Astrocyte (in vitro differentiated cells and primary cell): ENCODE data around the gene TYMS. TPM values are rescaled to one million over a fixed set of nuclear protein-coding genes. Genes with fewer than 3 reads are reported as not detected.

Experiments used
- DNase-seq: peaks from one replicate; pipeline ENCODE4 v3.0.0-alpha.2; 2010; ENCODE audit warnings: low read depth
- FAIRE-seq: peaks from 2 replicates; lab custom pipeline; 2011; peaks lifted over from hg19 to GRCh38; lab: Jason Lieb, UNC
- H2AFZ ChIP-seq: 2 replicates; pipeline ENCODE4 v1.6.0; 2012; ENCODE audit warnings: low read depth, low read length, inconsistent platforms
- H3K27ac ChIP-seq: 2 replicates; pipeline ENCODE4 v1.5.1; 2011; ENCODE audit warnings: low read depth, low read length, inconsistent platforms
- H3K27me3 ChIP-seq: 2 replicates; pipeline ENCODE4 v1.6.0; 2011; ENCODE audit warnings: low read length, inconsistent platforms; ENCODE audit not compliant: insufficient read depth
- H3K36me3 ChIP-seq: 2 replicates; pipeline ENCODE4 v1.5.1; 2011; ENCODE audit warnings: low read length, inconsistent platforms; ENCODE audit not compliant: insufficient read depth
- H3K4me1 ChIP-seq: 2 replicates; pipeline ENCODE4 v1.5.1; 2011; ENCODE audit warnings: low read length, inconsistent platforms; ENCODE audit not compliant: insufficient read depth
- H3K4me2 ChIP-seq: 2 replicates; pipeline ENCODE4 v1.6.0; 2012; ENCODE audit warnings: low read length, inconsistent platforms
- H3K4me3 ChIP-seq: 2 replicates; pipeline ENCODE4 v1.5.1; 2011; ENCODE audit warnings: low read depth, mild to moderate bottlenecking, low read length, inconsistent platforms; ENCODE audit not compliant: insufficient read depth
- H3K79me2 ChIP-seq: 2 replicates; pipeline ENCODE4 v1.6.0; 2012; ENCODE audit warnings: mild to moderate bottlenecking, low read length, inconsistent platforms; ENCODE audit not compliant: insufficient read depth
- H3K9ac ChIP-seq: 2 replicates; pipeline ENCODE4 v1.6.0; 2012; ENCODE audit warnings: mild to moderate bottlenecking, low read length, inconsistent platforms
- H3K9me3 ChIP-seq: 2 replicates; pipeline ENCODE4 v1.5.1; 2012; ENCODE audit warnings: low read depth, mild to moderate bottlenecking, low read length, inconsistent platforms; ENCODE audit not compliant: insufficient read depth
- H4K20me1 ChIP-seq: 2 replicates; pipeline ENCODE4 v1.6.0; 2012; ENCODE audit warnings: low read length, inconsistent platforms; ENCODE audit not compliant: insufficient read depth
- H3K27ac Mint-ChIP-seq: one replicate; pipeline ENCODE4 v1.8.0; 2021; ENCODE audit warnings: mild to moderate bottlenecking, mixed read lengths; ENCODE audit not compliant: unreplicated experiment
- H3K27me3 Mint-ChIP-seq: one replicate; pipeline ENCODE4 v1.8.0; 2021; ENCODE audit warnings: low read depth, mixed read lengths; ENCODE audit not compliant: unreplicated experiment
- H3K36me3 Mint-ChIP-seq: one replicate; pipeline ENCODE4 v1.8.0; 2021; ENCODE audit warnings: low read depth, mixed read lengths; ENCODE audit not compliant: unreplicated experiment
- H3K4me1 Mint-ChIP-seq: one replicate; pipeline ENCODE4 v1.8.0; 2021; ENCODE audit warnings: low read depth, mixed read lengths; ENCODE audit not compliant: unreplicated experiment
- H3K4me3 Mint-ChIP-seq: one replicate; pipeline ENCODE4 v1.8.0; 2021; ENCODE audit warnings: mild to moderate bottlenecking, moderate library complexity, mixed read lengths; ENCODE audit not compliant: unreplicated experiment
- H3K9me3 Mint-ChIP-seq: one replicate; pipeline ENCODE4 v1.8.0; 2021; ENCODE audit warnings: mild to moderate bottlenecking, mixed read lengths; ENCODE audit not compliant: unreplicated experiment
- EZH2 ChIP-seq: IDR thresholded peaks from 2 replicates; pipeline ENCODE4 v1.6.1; 2012; ENCODE audit warnings: mild to moderate bottlenecking, low read length, inconsistent platforms; ENCODE audit not compliant: insufficient read depth
- total RNA-seq: library from RNA; stranded (reverse); gene quantifications from 2 replicates; pipeline ENCODE4 v1.2.1, GENCODE V29; 2021
- TF ChIP-seq, protein P1 (sequence below): IDR thresholded peaks from 2 replicates; pipeline ENCODE4 v1.5.1; 2011; ENCODE audit warnings: low read depth, mild to moderate bottlenecking, inconsistent platforms, low read length, moderate library complexity; ENCODE audit not compliant: insufficient read depth

The TYMS gene
- total RNA-seq, 1 donor from 2014 or later: 38.7 TPM

DNA sequence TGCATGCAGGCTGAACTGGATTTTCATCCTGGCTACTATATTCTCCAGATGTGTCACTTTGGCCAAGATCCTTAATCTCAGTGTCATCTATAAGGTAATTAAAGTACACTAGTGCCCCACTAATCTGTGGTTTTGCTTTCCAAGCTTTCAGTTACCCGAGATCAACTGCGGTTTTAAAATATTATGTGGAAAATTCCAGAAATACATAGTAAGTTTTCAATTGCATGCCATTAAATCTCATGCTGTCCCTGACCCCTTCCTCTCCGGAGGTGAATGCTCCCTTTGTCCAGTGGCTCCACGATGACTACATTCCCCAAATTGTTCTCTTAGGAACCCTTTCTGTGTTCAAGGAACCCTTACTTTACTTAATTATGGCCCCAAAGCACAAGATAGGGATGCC lies 5.3 kb upstream of the TYMS start:
- Histone ChIP-seq H3K36me3 (no peaks in the 10 kb centered on the region), H3K4me3 (no peak overlapping the region), H3K4me2 (no peak overlapping the region), H3K4me1 (no peaks in the 10 kb centered on the region), H3K9me3 (no peaks in the 10 kb centered on the region), H3K27me3 (no peaks in the 10 kb centered on the region), H4K20me1 (no peaks in the 10 kb centered on the region), H3K27ac (no peak overlapping the region), H2AFZ (no peak overlapping the region), H3K9ac (no peak overlapping the region), H3K79me2 (no peaks in the 10 kb centered on the region)
- Mint-ChIP-seq H3K4me3 (no peak overlapping the region), H3K36me3 (peaks cover 4% of the 10 kb centered on the region), H3K27ac (no peak overlapping the region), H3K27me3 (no peaks in the 10 kb centered on the region), H3K4me1 (no peaks in the 10 kb centered on the region), H3K9me3 (peaks cover 1% of the 10 kb centered on the region)
- TF ChIP-seq, protein P1, sequence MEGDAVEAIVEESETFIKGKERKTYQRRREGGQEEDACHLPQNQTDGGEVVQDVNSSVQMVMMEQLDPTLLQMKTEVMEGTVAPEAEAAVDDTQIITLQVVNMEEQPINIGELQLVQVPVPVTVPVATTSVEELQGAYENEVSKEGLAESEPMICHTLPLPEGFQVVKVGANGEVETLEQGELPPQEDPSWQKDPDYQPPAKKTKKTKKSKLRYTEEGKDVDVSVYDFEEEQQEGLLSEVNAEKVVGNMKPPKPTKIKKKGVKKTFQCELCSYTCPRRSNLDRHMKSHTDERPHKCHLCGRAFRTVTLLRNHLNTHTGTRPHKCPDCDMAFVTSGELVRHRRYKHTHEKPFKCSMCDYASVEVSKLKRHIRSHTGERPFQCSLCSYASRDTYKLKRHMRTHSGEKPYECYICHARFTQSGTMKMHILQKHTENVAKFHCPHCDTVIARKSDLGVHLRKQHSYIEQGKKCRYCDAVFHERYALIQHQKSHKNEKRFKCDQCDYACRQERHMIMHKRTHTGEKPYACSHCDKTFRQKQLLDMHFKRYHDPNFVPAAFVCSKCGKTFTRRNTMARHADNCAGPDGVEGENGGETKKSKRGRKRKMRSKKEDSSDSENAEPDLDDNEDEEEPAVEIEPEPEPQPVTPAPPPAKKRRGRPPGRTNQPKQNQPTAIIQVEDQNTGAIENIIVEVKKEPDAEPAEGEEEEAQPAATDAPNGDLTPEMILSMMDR: no peak
- no peak for TF ChIP-seq EZH2
- no peak for DNase-seq
- no peak for FAIRE-seq

DNA sequence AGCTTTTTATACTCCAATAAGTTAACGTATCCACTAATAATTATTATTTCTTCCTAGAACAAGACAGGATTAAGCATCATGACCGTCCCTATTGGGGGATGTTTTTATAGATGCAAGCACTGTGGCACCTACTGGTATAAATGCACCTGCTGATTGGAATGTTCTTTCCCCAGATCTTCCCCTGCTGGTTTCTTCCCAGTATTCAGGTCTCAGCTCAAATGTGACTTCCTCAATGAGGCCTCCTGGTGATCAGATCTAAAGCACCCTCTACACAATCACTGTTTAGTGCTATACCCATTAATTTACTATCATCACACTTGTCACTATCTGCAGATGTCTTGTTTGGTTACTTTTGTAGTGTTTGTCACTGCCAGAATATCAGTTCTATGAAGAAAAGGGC lies 3.9 kb upstream of the TYMS start:
- H3K9me3 Mint-ChIP-seq: no peaks in the 10 kb centered on the region
- Histone ChIP-seq H3K9me3 (no peaks in the 10 kb centered on the region), H3K4me3 (no peak overlapping the region), H2AFZ (no peak overlapping the region), H3K9ac (no peak overlapping the region), H3K27me3 (no peaks in the 10 kb centered on the region), H3K79me2 (peaks cover 5% of the 10 kb centered on the region), H3K36me3 (no peaks in the 10 kb centered on the region), H4K20me1 (no peaks in the 10 kb centered on the region), H3K4me2 (no peak overlapping the region), H3K4me1 (peaks cover under 1% of the 10 kb centered on the region), H3K27ac (no peak overlapping the region)
- no peaks in the 10 kb centered on the region for H3K27me3 Mint-ChIP-seq
- no peak overlapping the region for H3K27ac Mint-ChIP-seq
- H3K36me3 Mint-ChIP-seq: peaks cover 4% of the 10 kb centered on the region
- peaks cover 2% of the 10 kb centered on the region for H3K4me1 Mint-ChIP-seq
- no peak overlapping the region for H3K4me3 Mint-ChIP-seq
- no peak for TF ChIP-seq EZH2
- TF ChIP-seq, protein P1: no peak
- no peak for DNase-seq
- no peak for FAIRE-seq

DNA sequence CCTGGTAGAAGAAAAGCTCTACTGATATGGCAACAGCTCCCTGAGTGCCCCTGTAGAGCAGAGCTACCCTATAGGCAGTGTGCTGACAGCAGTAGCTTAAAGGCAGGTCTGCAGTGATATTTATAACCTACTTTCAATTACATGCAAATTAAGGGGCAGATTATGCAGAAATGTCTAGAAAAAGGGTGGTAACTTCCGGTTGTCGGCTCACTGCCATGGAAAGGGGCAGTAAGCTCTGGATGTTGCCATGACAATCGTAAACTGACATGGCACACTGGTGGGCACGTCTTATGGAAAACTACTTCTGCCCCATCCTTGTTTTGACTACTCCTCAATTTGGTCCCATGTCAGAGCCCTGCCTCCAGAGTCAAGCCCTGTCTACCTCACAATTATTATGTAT lies 2.9 kb upstream of the TYMS start:
- Histone ChIP-seq H3K36me3 (no peaks in the 10 kb centered on the region), H3K4me1 (peaks cover 4% of the 10 kb centered on the region), H3K27ac (no peak overlapping the region), H3K79me2 (peaks cover 15% of the 10 kb centered on the region), H3K4me3 (no peak overlapping the region), H3K9me3 (no peaks in the 10 kb centered on the region), H4K20me1 (no peaks in the 10 kb centered on the region), H2AFZ (no peak overlapping the region), H3K27me3 (no peaks in the 10 kb centered on the region), H3K4me2 (no peak overlapping the region), H3K9ac (no peak overlapping the region)
- H3K27me3 Mint-ChIP-seq: no peaks in the 10 kb centered on the region
- peaks cover 4% of the 10 kb centered on the region for H3K36me3 Mint-ChIP-seq
- no peak for TF ChIP-seq EZH2
- TF ChIP-seq, protein P1: no peak
- H3K4me3 Mint-ChIP-seq: no peak overlapping the region
- H3K9me3 Mint-ChIP-seq: no peaks in the 10 kb centered on the region
- DNase-seq (no peak), FAIRE-seq (no peak)
- H3K27ac Mint-ChIP-seq: no peak overlapping the region
- peaks cover 2% of the 10 kb centered on the region for H3K4me1 Mint-ChIP-seq
